Neural cell (in vitro differentiated cells): ENCODE measurements around the gene CYBRD1.

Source experiments
- CTCF ChIP-seq: fragments of 450-650 bp; IDR thresholded peaks from 2 replicates; pipeline ENCODE4 v1.5.1; 2014; ENCODE audit warnings: antibody characterized with exemption, mild to moderate bottlenecking, moderate library complexity; ENCODE audit not compliant: poor library complexity, severe bottlenecking
- POLR2AphosphoS5 ChIP-seq: IDR thresholded peaks from 2 replicates; pipeline ENCODE4 v1.6.1; 2012
- RAD21 ChIP-seq: fragments of 450-650 bp; conservative IDR thresholded peaks from 2 replicates; pipeline ENCODE4 v1.6.1; 2014; ENCODE audit warnings: antibody characterized with exemption, mild to moderate bottlenecking, moderate library complexity
- REST ChIP-seq: IDR thresholded peaks from 2 replicates; pipeline ENCODE4 v1.6.1; 2012; ENCODE audit warnings: borderline replicate concordance
- TAF1 ChIP-seq: IDR thresholded peaks from 2 replicates; pipeline ENCODE4 v1.6.1; 2012; ENCODE audit warnings: low read depth

GRCh38 chr2:171479154-171479814, 43.0 kb upstream of the CYBRD1 start:
- TF ChIP-seq CTCF: no peak
- no peak for TF ChIP-seq TAF1
- TF ChIP-seq POLR2AphosphoS5: no peak
- no peak for TF ChIP-seq REST
- TF ChIP-seq RAD21: no peak
